ENCODE data around the gene IFT88.

- no peak for TF ChIP-seq CTCF (conservative IDR thresholded peaks at IDR 0.05; ENCODE audit: low read depth, low read length)
- no peak for TF ChIP-seq EZH2 (IDR thresholded peaks at IDR 0.05; ENCODE audit: low read length, unreplicated experiment)
- TF ChIP-seq EZH2phosphoT487 (IDR thresholded peaks at IDR 0.05; ENCODE audit: borderline replicate concordance, low read length): no peak
These were observed 6.2 kb downstream of the IFT88 start for GRCh38 chr13:20573186-20573585.
